H1 (cell line): ENCODE results near the gene PSMB9. TPM values are rescaled to one million over a fixed set of nuclear protein-coding genes. Genes with fewer than 3 reads are reported as not detected.

Source experiments
- CTCF ChIA-PET: fragments of 300-600 bp; sonication (Branson Sonifier 250); formaldehyde crosslinking; loops from one replicate; lab custom pipeline; 2021; ENCODE audit not compliant: partially characterized antibody; lab: Charles Lee
- POLR2A ChIA-PET: fragments of 300-600 bp; sonication (Branson Sonifier 250); formaldehyde crosslinking; loops from one replicate; lab custom pipeline; 2021; ENCODE audit warnings: inconsistent platforms; ENCODE audit not compliant: partially characterized antibody; lab: Charles Lee
- DNase-seq, 2 experiments: peaks; one replicate each; pipeline versions ENCODE4 v3.0.0 to v3.0.0-alpha.2; 2010 to 2022; ENCODE audit warnings: low spot score in 2 of 2, low read depth in 1 of 2, mixed read lengths in 1 of 2
- FAIRE-seq: peaks from 2 replicates; lab custom pipeline; 2011; peaks lifted over from hg19 to GRCh38; lab: Jason Lieb, UNC
- H2AFZ ChIP-seq: 2 replicates; pipeline ENCODE4 v1.8.1; 2012; ENCODE audit warnings: low read length, inconsistent platforms
- H2AK5ac ChIP-seq: 2 replicates; pipeline ENCODE4 v1.6.1; 2013; ENCODE audit warnings: low read depth, low read length
- H2BK120ac ChIP-seq: replicated peaks from 2 replicates; pipeline ENCODE3; 2013; ENCODE audit warnings: low read depth, low read length, inconsistent platforms
- H2BK12ac ChIP-seq: 2 replicates; pipeline ENCODE4 v1.6.1; 2013; ENCODE audit warnings: low read depth, low read length
- H2BK15ac ChIP-seq: 2 replicates; pipeline ENCODE4 v1.6.1; 2013; ENCODE audit warnings: low read length
- H2BK20ac ChIP-seq: 2 replicates; pipeline ENCODE4 v1.6.1; 2013; ENCODE audit warnings: low read length
- H2BK5ac ChIP-seq: 2 replicates; pipeline ENCODE4 v1.6.1; 2013; ENCODE audit warnings: low read depth, low read length
- H3K14ac ChIP-seq: 2 replicates; pipeline ENCODE4 v1.6.1; 2013; ENCODE audit warnings: inconsistent platforms; ENCODE audit not compliant: insufficient read length
- H3K18ac ChIP-seq: 2 replicates; pipeline ENCODE4 v1.6.1; 2013; ENCODE audit warnings: low read length; ENCODE audit errors: extremely low read depth
- H3K23ac ChIP-seq: 2 replicates; pipeline ENCODE4 v1.6.1; 2013; ENCODE audit warnings: inconsistent platforms; ENCODE audit not compliant: insufficient read length
- H3K23me2 ChIP-seq: 2 replicates; pipeline ENCODE4 v1.6.1; 2013; ENCODE audit warnings: low read depth, low read length
- H3K27ac ChIP-seq: 2 replicates; pipeline ENCODE4 v1.6.1; 2011; ENCODE audit warnings: low read depth, low read length, inconsistent platforms
- H3K27me3 ChIP-seq, 4 experiments: replicated peaks in 1 of 4; 1 replicate in 1 of 4; 2 replicates in 3 of 4; pipeline versions ENCODE4 v1.6.1 to v1.8.1; 2011 to 2013; ENCODE audit warnings: low read length in 3 of 4, mild to moderate bottlenecking in 3 of 4, inconsistent platforms in 2 of 4, mixed read lengths in 2 of 4, moderate library complexity in 1 of 4; ENCODE audit not compliant: control insufficient read depth in 3 of 4, insufficient read depth in 3 of 4; ENCODE audit errors: extremely low read depth in 1 of 4
- H3K36me3 ChIP-seq, 4 experiments: 2 replicates each; pipeline versions ENCODE4 v1.6.1 to v1.8.1; 2011 to 2013; ENCODE audit warnings: mild to moderate bottlenecking in 4 of 4, low read length in 3 of 4, moderate library complexity in 2 of 4, control low read depth in 1 of 4, inconsistent platforms in 1 of 4; ENCODE audit not compliant: insufficient read depth in 4 of 4, control insufficient read depth in 2 of 4
- H3K4ac ChIP-seq: replicated peaks from 2 replicates; pipeline ENCODE3; 2013; ENCODE audit warnings: low read length, low read depth, mixed read lengths, inconsistent platforms; ENCODE audit not compliant: insufficient read length
- H3K4me1 ChIP-seq, 4 experiments: replicated peaks in 1 of 4; 1 replicate in 1 of 4; 2 replicates in 3 of 4; pipeline versions ENCODE4 v1.6.1 to v1.8.1; 2011 to 2013; ENCODE audit warnings: low read length in 3 of 4, inconsistent platforms in 2 of 4, mixed read lengths in 1 of 4; ENCODE audit not compliant: insufficient read depth in 4 of 4, control insufficient read depth in 3 of 4
- H3K4me2 ChIP-seq, 2 experiments: 2 replicates each; pipeline versions ENCODE4 v1.6.1 to v1.8.1; 2011 to 2013; ENCODE audit warnings: low read depth in 2 of 2, low read length in 2 of 2, control low read depth in 1 of 2, inconsistent platforms in 1 of 2, mild to moderate bottlenecking in 1 of 2; ENCODE audit not compliant: insufficient read depth in 1 of 2
- H3K4me3 ChIP-seq, 4 experiments: fragments of 200-600, 300-600 bp in 1 of 4; sonication (generic), shearing (Covaris generic), sonication (Bioruptor Twin) in 1 of 4; 2 replicates each; pipeline versions ENCODE4 v1.5.1 to v1.8.1; 2011 to 2016; ENCODE audit warnings: low read length in 4 of 4, low read depth in 3 of 4, control low read depth in 2 of 4, inconsistent platforms in 2 of 4, mild to moderate bottlenecking in 2 of 4, mixed read lengths in 1 of 4, moderate library complexity in 1 of 4; ENCODE audit not compliant: insufficient read depth in 2 of 4; ENCODE audit errors: extremely low read depth in 1 of 4
- H3K56ac ChIP-seq: replicated peaks from 2 replicates; pipeline ENCODE3; 2013; ENCODE audit warnings: low read depth, mild to moderate bottlenecking, mixed read lengths, low read length, inconsistent platforms; ENCODE audit not compliant: insufficient read length
- H3K79me1 ChIP-seq: 2 replicates; pipeline ENCODE4 v1.6.1; 2013; ENCODE audit warnings: low read depth, low read length, control low read depth
- H3K79me2 ChIP-seq, 2 experiments: 2 replicates each; pipeline versions ENCODE4 v1.6.1 to v1.8.1; 2012 to 2013; ENCODE audit warnings: low read length in 2 of 2, mild to moderate bottlenecking in 2 of 2, inconsistent platforms in 1 of 2; ENCODE audit not compliant: insufficient read depth in 2 of 2, control insufficient read depth in 1 of 2
- H3K9ac ChIP-seq, 4 experiments: replicated peaks in 1 of 4; 1 replicate in 1 of 4; 2 replicates in 3 of 4; pipeline versions ENCODE4 v1.6.1 to v1.8.1; 2011 to 2013; ENCODE audit warnings: low read depth in 3 of 4, low read length in 3 of 4, control low read depth in 2 of 4, mild to moderate bottlenecking in 2 of 4, moderate library complexity in 2 of 4, inconsistent platforms in 1 of 4; ENCODE audit errors: extremely low read depth in 1 of 4
- H3K9me3 ChIP-seq, 2 experiments: 2 replicates each; pipeline versions ENCODE4 v1.6.1 to v1.8.1; 2012 to 2013; ENCODE audit warnings: mild to moderate bottlenecking in 2 of 2, moderate library complexity in 2 of 2, control low read depth in 1 of 2, inconsistent platforms in 1 of 2, low read depth in 1 of 2, low read length in 1 of 2, mixed read lengths in 1 of 2; ENCODE audit not compliant: insufficient read depth in 2 of 2
- H4K20me1 ChIP-seq, 2 experiments: replicated peaks in 1 of 2; 2 replicates each; pipeline versions ENCODE3 to v1.8.1; 2011 to 2013; ENCODE audit warnings: inconsistent platforms in 2 of 2, low read length in 2 of 2, mild to moderate bottlenecking in 1 of 2; ENCODE audit not compliant: insufficient read depth in 2 of 2, control insufficient read depth in 1 of 2
- H4K5ac ChIP-seq: 2 replicates; pipeline ENCODE4 v1.6.1; 2013; ENCODE audit warnings: low read length, low read depth, mixed read lengths, inconsistent platforms; ENCODE audit not compliant: insufficient read length
- H4K8ac ChIP-seq: 2 replicates; pipeline ENCODE4 v1.8.0; 2013; ENCODE audit warnings: mild to moderate bottlenecking, moderate library complexity, low read length, inconsistent platforms; ENCODE audit not compliant: insufficient read depth; ENCODE audit errors: extremely low read depth
- H4K91ac ChIP-seq: replicated peaks from 2 replicates; pipeline ENCODE3; 2013; ENCODE audit warnings: low read length, mixed read lengths, inconsistent platforms; ENCODE audit not compliant: insufficient read length
- CBX8 ChIP-seq: fragments of 300-800, 300-1000 bp; sonication (generic); IDR thresholded peaks from 2 replicates; pipeline ENCODE4 v1.7.1; 2016; ENCODE audit warnings: low read depth, low read length, borderline replicate concordance
- KDM5A ChIP-seq: fragments of 200-600 bp; IDR thresholded peaks from 2 replicates; pipeline ENCODE4 v1.7.1; 2012; ENCODE audit warnings: mild to moderate bottlenecking, low read length, inconsistent platforms, mixed read lengths
- RBBP5 ChIP-seq: IDR thresholded peaks from 2 replicates; pipeline ENCODE4 v1.7.1; 2012; ENCODE audit warnings: low read depth, mild to moderate bottlenecking, inconsistent platforms, low read length, moderate library complexity, borderline replicate concordance
- WGBS, 2 experiments: shearing (Covaris generic) in 1 of 2; methylation state at CpG; one replicate each; pipeline versions ENCODE4 v1.1.6 to v1.1.7; 2013 to 2015; ENCODE audit warnings: low lambda C conversion rate in 2 of 2, mixed read lengths in 2 of 2, inconsistent platforms in 1 of 2, low coverage in 1 of 2, missing lambda C conversion rate in 1 of 2; ENCODE audit not compliant: insufficient replicate concordance in 2 of 2, insufficient coverage in 1 of 2, insufficient read length in 1 of 2; ENCODE audit errors: extremely low coverage in 1 of 2, missing lambda C conversion rate in 1 of 2; 5-methylcytosine and 5-hydroxymethylcytosine counted together
- polyA plus RNA-seq, 7 experiments: library from polyadenylated mRNA; depleted of rRNA in 3 of 7; stranded (reverse) in 5 of 7; unstranded in 2 of 7; fragments of >200 nt in 5 of 7; fragments of 200-250 nt in 2 of 7; gene quantifications; 1 replicate in 5 of 7; 2 replicates in 1 of 7; 4 replicates in 1 of 7; pipeline versions ENCODE4 v1.2.1 to v1.2.3, GENCODE V29; 2011 to 2013; ENCODE audit warnings: missing spikeins in 2 of 7, mixed read lengths in 2 of 7
- total RNA-seq: library from RNA; stranded (reverse); fragmentation: NEBNext Ultra II Directional; extraction: Animal tissue kit (Norgen Biotek cat#: 25700); gene quantifications from 2 replicates; pipeline ENCODE4 v1.2.1, GENCODE V29; 2021
- TF ChIP-seq, protein P1 (sequence below): IDR thresholded peaks from 2 replicates; pipeline ENCODE4 v1.6.1; 2012; ENCODE audit warnings: inconsistent platforms

PSMB9 gene
- total and polyA plus RNA-seq, 2 of the 8 experiments (the other 6 are each of a cell fraction or from before 2014, with no cell fraction given): 4.5 to 22.8 TPM

DNA sequence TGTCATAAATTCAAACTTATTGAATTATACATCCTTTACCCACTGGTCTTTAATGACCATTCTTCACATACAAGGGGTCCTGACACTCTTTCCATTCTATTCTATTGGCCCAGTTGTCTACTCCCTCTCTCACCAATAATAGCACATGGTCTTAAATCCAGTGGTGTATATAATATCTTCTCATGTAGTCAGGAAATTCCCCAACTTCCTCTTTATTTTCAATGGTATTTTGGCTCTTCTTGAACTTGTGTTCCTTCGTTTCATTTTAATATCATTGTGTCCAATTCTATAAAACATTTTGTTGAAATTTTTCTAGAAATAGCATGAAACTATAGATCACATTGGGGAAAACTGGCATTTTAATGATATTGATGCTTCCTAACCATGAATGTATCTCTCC is 36.8 kb downstream of the PSMB9 start:
- H2BK120ac ChIP-seq: no peak overlapping the region
- peaks cover 7% of the 10 kb centered on the region for H3K23me2 ChIP-seq
- H3K4me1 ChIP-seq: peaks cover 0 to 4% (median 1%) of the 10 kb centered on the region in 4 experiments; a peak in 2 of 7 replicates
- H3K27me3 ChIP-seq: no peaks in the 10 kb centered on the region; a peak in 1 of 7 replicates
- H4K5ac ChIP-seq: no peak overlapping the region
- no peaks in the 10 kb centered on the region for H3K9me3 ChIP-seq
- H2AK5ac ChIP-seq: no peak overlapping the region
- peaks cover 0 to 5% of the 10 kb centered on the region in 2 experiments; a peak in 1 of 4 replicates for H3K79me2 ChIP-seq
- no peak overlapping the region for H2BK5ac ChIP-seq
- no peak overlapping the region for H3K4ac ChIP-seq
- no peak overlapping the region for H3K23ac ChIP-seq
- no peak overlapping the region for H2BK20ac ChIP-seq
- FAIRE-seq: no peak
- no peak overlapping the region for H3K9ac ChIP-seq
- peaks cover 0 to 2% of the 10 kb centered on the region in 2 experiments for H4K20me1 ChIP-seq
- H3K36me3 ChIP-seq: no peaks in the 10 kb centered on the region
- no peak overlapping the region for H4K91ac ChIP-seq
- no peaks in the 10 kb centered on the region for H3K79me1 ChIP-seq
- TF ChIP-seq, protein P1, sequence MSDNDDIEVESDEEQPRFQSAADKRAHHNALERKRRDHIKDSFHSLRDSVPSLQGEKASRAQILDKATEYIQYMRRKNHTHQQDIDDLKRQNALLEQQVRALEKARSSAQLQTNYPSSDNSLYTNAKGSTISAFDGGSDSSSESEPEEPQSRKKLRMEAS: no peak
- TF ChIP-seq CBX8 (no peak), RBBP5 (no peak), KDM5A (no peak)
- TF ChIP-seq, all 59 proteins: peak for 0
- POLR2A ChIA-PET: no interaction called here
- DNase-seq: no peak
- 85% methylated on average over 1 of the region's 1 CpG; no CpG with 5 or more reads in 1 of the 2 experiments for WGBS, 2 experiments
- Histone ChIP-seq H3K18ac (no peak overlapping the region), H3K14ac (no peak overlapping the region), H3K56ac (no peak overlapping the region), H3K27ac (no peak overlapping the region), H3K4me2 (no peak overlapping the region), H4K8ac (no peak overlapping the region), H3K4me3 (no peak overlapping the region), H2BK15ac (no peak overlapping the region), H2BK12ac (no peak overlapping the region), H2AFZ (no peak overlapping the region)
- CTCF ChIA-PET: interaction anchor here (0.9 to 1.0 kb wide), 2 partner anchors 57 to 283 kb away, joined by 3 read pairs; no protein-coding TSS in a partner anchor
